ENCODE measurements around the gene EPOP.

GRCh38 chr17:38625482-38625881, 49.3 kb downstream of the EPOP start:
- TF ChIP-seq MAX (IDR thresholded peaks at IDR 0.05) (no peak), POLR2A (IDR thresholded peaks at IDR 0.05; ENCODE audit: borderline replicate concordance, extremely low read depth, insufficient read depth, insufficient read length) (no peak), ELF1 (IDR thresholded peaks at IDR 0.05; ENCODE audit: borderline replicate concordance, low read depth) (no peak), POLR2AphosphoS5 (IDR thresholded peaks at IDR 0.05; ENCODE audit: low read depth, low read length) (no peak), SIN3A (IDR thresholded peaks at IDR 0.05; ENCODE audit: low read depth) (no peak)
- TF ChIP-seq, protein P1, sequence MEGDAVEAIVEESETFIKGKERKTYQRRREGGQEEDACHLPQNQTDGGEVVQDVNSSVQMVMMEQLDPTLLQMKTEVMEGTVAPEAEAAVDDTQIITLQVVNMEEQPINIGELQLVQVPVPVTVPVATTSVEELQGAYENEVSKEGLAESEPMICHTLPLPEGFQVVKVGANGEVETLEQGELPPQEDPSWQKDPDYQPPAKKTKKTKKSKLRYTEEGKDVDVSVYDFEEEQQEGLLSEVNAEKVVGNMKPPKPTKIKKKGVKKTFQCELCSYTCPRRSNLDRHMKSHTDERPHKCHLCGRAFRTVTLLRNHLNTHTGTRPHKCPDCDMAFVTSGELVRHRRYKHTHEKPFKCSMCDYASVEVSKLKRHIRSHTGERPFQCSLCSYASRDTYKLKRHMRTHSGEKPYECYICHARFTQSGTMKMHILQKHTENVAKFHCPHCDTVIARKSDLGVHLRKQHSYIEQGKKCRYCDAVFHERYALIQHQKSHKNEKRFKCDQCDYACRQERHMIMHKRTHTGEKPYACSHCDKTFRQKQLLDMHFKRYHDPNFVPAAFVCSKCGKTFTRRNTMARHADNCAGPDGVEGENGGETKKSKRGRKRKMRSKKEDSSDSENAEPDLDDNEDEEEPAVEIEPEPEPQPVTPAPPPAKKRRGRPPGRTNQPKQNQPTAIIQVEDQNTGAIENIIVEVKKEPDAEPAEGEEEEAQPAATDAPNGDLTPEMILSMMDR (IDR thresholded peaks at IDR 0.05 in 2 of 3, conservative IDR thresholded peaks at IDR 0.05 in 1 of 3; ENCODE audit: borderline replicate concordance in 1 of 3, insufficient read depth in 1 of 3, low read depth in 2 of 3, low read length in 2 of 3) = no peak
